PC-9 (cell line): Measurements from ENCODE around the gene SLC35E2B. TPM values are rescaled to one million over a fixed set of nuclear protein-coding genes. Genes with fewer than 3 reads are reported as not detected.

Experiments used
- BruUV-seq: library from RNA; stranded (reverse); fragments of 400-500 nt; replicated peaks from 2 replicates; lab custom pipeline; 2021; lab: Mats Ljungman, UMichigan
- CTCF ChIA-PET: fragments of 300-600 bp; sonication (Branson Sonifier 250); formaldehyde crosslinking; loops from one replicate; lab custom pipeline; 2022; ENCODE audit warnings: antibody characterized with exemption; lab: Charles Lee
- POLR2A ChIA-PET: fragments of 300-600 bp; sonication (Branson Sonifier 250); formaldehyde crosslinking; loops from one replicate; lab custom pipeline; 2022; ENCODE audit warnings: antibody characterized with exemption; ENCODE audit not compliant: unreplicated experiment; lab: Charles Lee
- DNase-seq, 2 experiments: peaks; one replicate each; pipeline versions ENCODE4 v3.0.0 to v3.0.0-alpha.2; 2015 to 2022; ENCODE audit warnings: mixed read lengths in 1 of 2
- H2AFZ ChIP-seq: fragments of 200-600 bp; sonication (generic); 2 replicates; pipeline ENCODE4 v1.8.1; 2017; ENCODE audit warnings: antibody characterized with exemption
- H3F3A ChIP-seq: fragments of 200-600 bp; sonication (generic); 2 replicates; pipeline ENCODE4 v1.8.1; 2017; ENCODE audit warnings: antibody characterized with exemption, mild to moderate bottlenecking, low read depth; ENCODE audit not compliant: insufficient read depth
- H3K27ac ChIP-seq: fragments of 200-600 bp; sonication (generic); 2 replicates; pipeline ENCODE4 v1.6.1; 2016; ENCODE audit warnings: mixed run types
- H3K27me3 ChIP-seq: fragments of 200-600 bp; sonication (generic); 2 replicates; pipeline ENCODE4 v1.6.1; 2016; ENCODE audit warnings: low read depth, mixed run types; ENCODE audit not compliant: insufficient read depth
- H3K36me3 ChIP-seq: fragments of 200-600 bp; sonication (generic); 2 replicates; pipeline ENCODE4 v1.6.1; 2016; ENCODE audit warnings: low read depth, mixed run types
- H3K4me1 ChIP-seq: fragments of 200-600 bp; sonication (generic); replicated peaks from 2 replicates; pipeline ENCODE4 v1.6.1; 2016; ENCODE audit warnings: mixed run types; ENCODE audit not compliant: insufficient read depth
- H3K4me2 ChIP-seq: fragments of 200-600 bp; sonication (generic); 2 replicates; pipeline ENCODE4 v1.6.1; 2017; ENCODE audit warnings: mixed run types
- H3K4me3 ChIP-seq: fragments of 200-600 bp; sonication (generic); 2 replicates; pipeline ENCODE4 v1.6.1; 2016; ENCODE audit warnings: mixed run types
- H3K79me2 ChIP-seq: fragments of 200-600 bp; sonication (generic); 2 replicates; pipeline ENCODE4 v1.6.1; 2017; ENCODE audit warnings: low read depth, mixed run types
- H3K9me2 ChIP-seq: fragments of 200-600 bp; sonication (generic); 2 replicates; pipeline ENCODE4 v1.8.1; 2017; ENCODE audit warnings: mild to moderate bottlenecking; ENCODE audit not compliant: insufficient read depth
- H3K9me3 ChIP-seq: fragments of 200-600 bp; sonication (generic); 2 replicates; pipeline ENCODE4 v1.8.1; 2016; ENCODE audit warnings: low read depth; ENCODE audit not compliant: insufficient read depth
- H4K20me1 ChIP-seq: fragments of 200-600 bp; sonication (generic); 2 replicates; pipeline ENCODE4 v1.8.1; 2017; ENCODE audit not compliant: insufficient read depth
- EZH2 ChIP-seq: fragments of 200-600 bp; sonication (generic); IDR thresholded peaks from 2 replicates; pipeline ENCODE4 v1.8.0; 2017; ENCODE audit warnings: antibody characterized with exemption, low read depth
- intact Hi-C: fragments of 100-400 bp; cut with micrococcal nuclease; formaldehyde crosslinking; loops from one replicate; pipeline ENCODE4 v1.10.0; 2022; ENCODE audit not compliant: unreplicated experiment
- total RNA-seq: library from RNA; stranded (reverse); gene quantifications from 2 replicates; pipeline ENCODE4 v1.2.3, GENCODE V29; 2021
- TF ChIP-seq, protein P1 (sequence below): fragments of 200-600 bp; sonication (generic); conservative IDR thresholded peaks from 2 replicates; pipeline ENCODE4 v1.6.1; 2017; ENCODE audit warnings: mixed run types, antibody characterized with exemption, mild to moderate bottlenecking, moderate library complexity

The SLC35E2B gene
- total RNA-seq, 1 experiment from 2014 or later, result 55.4 TPM

DNA sequence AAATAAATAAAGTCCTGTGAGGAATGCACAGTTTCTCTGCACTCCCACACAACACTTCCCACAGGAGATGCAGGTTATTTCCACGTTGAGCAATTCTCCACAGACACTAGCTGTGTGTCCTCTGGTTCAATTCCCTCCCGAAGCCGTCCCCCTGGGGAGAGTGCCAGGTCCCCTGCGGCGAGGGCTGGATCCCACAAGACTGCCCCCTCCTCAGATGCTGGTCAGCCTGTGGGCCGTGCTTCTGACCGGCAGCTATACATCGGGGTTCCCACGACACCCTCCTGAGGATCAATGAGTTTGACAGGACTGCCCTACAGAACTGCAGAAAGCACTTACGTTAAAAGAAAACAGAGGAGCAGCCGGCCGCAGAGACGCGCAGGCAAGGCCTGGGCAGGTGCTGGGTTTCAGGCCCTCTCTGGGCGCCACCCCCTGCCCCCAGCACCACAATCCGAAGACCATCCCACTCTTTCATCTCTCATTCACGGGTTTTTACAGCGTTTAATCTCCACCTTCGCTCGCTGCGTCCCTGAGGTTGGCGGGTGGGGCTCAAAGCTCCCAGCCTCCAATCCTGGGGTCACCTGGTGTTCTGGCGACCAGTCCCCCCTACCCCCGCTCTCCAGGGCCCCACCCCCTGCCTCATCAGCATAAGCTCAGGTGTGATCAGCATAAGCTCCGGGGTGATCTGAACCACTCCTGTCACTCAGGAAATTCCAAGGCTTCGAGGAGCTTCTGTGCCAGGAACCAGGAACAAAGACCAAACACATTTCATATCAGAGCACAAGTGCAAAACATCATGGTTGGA lies 9.3 kb downstream of the SLC35E2B start:
- Histone ChIP-seq H3K4me2 (no peak overlapping the region), H3F3A (peaks cover 21% of the 10 kb centered on the region), H4K20me1 (no peaks in the 10 kb centered on the region), H3K79me2 (peaks cover 48% of the 10 kb centered on the region), H3K4me3 (no peak overlapping the region), H2AFZ (no peak overlapping the region), H3K9me3 (no peaks in the 10 kb centered on the region), H3K27ac (no peak overlapping the region), H3K4me1 (peaks cover 12% of the 10 kb centered on the region), H3K27me3 (no peaks in the 10 kb centered on the region), H3K36me3 (no peaks in the 10 kb centered on the region), H3K9me2 (no peaks in the 10 kb centered on the region)
- ChIA-PET POLR2A (no interaction called here), CTCF (no interaction called here)
- intact Hi-C loops, result no loop called here
- no TSS peak for BruUV-seq
- DNase-seq, result no peak
- no peak for TF ChIP-seq EZH2
- TF ChIP-seq, protein P1, sequence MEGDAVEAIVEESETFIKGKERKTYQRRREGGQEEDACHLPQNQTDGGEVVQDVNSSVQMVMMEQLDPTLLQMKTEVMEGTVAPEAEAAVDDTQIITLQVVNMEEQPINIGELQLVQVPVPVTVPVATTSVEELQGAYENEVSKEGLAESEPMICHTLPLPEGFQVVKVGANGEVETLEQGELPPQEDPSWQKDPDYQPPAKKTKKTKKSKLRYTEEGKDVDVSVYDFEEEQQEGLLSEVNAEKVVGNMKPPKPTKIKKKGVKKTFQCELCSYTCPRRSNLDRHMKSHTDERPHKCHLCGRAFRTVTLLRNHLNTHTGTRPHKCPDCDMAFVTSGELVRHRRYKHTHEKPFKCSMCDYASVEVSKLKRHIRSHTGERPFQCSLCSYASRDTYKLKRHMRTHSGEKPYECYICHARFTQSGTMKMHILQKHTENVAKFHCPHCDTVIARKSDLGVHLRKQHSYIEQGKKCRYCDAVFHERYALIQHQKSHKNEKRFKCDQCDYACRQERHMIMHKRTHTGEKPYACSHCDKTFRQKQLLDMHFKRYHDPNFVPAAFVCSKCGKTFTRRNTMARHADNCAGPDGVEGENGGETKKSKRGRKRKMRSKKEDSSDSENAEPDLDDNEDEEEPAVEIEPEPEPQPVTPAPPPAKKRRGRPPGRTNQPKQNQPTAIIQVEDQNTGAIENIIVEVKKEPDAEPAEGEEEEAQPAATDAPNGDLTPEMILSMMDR, result no peak

DNA sequence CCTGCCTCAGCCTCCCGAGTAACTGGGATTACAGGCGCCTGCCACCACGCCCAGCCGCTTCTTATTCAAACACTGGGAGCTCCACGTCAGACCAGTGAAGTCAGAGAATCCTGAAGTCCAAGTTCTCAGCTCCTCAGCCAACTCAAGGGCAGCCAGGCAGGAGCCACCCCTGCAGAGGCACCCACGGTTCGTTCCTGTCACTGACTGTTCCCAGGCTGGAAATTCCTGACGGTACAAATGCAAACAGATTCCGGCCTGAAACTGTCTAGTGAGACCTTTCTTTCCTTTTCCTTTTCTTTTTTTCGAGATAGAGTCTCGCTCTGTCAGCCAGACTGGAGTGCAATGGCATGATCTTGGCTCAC lies 11.7 kb downstream of the SLC35E2B start:
- Histone ChIP-seq H3K79me2 (peaks cover 34% of the 10 kb centered on the region), H3K27ac (no peak overlapping the region), H3K9me3 (no peaks in the 10 kb centered on the region), H4K20me1 (no peaks in the 10 kb centered on the region), H3K4me2 (no peak overlapping the region), H2AFZ (no peak overlapping the region), H3K36me3 (no peaks in the 10 kb centered on the region), H3K4me1 (no peaks in the 10 kb centered on the region), H3F3A (peaks cover 5% of the 10 kb centered on the region; the same call in 1 of the 2 replicates), H3K9me2 (no peaks in the 10 kb centered on the region), H3K27me3 (no peaks in the 10 kb centered on the region), H3K4me3 (no peak overlapping the region)
- no TSS peak for BruUV-seq
- TF ChIP-seq, protein P1, result no peak
- no peak for TF ChIP-seq EZH2
- intact Hi-C loops, result no loop called here
- CTCF ChIA-PET, result no interaction called here
- no peak for DNase-seq
- POLR2A ChIA-PET, result no interaction called here

DNA sequence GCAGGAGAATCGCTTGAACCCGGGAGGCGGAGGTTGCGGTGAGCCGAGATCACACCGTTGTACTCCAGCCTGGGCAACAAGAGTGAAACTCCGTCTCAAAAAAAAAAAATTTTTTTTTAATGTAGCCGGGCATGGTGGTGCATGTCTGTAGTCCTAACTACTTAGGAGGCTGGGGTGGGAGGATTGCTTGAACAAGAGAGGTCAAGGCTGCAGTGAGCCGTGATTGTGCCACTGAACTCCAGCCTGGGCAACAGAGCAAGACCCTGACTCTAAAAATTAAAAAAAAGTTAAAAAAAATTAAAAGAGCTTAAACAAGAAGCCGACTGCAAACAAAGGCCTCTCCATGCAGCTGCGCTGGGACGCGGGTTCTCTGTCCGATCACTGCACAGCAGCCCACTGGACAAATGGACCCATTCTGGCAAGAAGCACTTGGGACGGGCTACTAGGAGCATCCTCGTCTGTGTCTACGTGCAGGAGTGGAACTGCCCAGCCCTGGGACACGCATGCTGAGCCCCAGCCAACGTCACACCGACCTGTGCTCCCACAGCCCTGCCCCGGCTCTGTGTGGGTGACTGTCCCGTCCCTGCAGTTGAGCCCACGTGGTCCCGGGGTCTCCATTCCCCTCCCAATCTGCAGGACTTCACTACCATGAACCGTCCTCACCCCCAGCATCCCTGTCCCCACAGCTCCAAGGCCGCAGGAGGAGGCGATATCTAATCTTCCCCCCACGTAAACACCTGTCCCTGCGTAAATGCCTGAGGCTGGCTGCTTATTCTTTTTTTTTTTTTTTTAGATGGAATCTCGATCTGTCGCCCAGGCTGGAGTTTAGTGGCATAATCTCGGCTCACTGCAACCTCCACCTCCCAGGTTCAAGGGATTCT lies 12.3 kb downstream of the SLC35E2B start:
- Histone ChIP-seq H3K9me2 (no peaks in the 10 kb centered on the region), H3K79me2 (peaks cover 27% of the 10 kb centered on the region), H3K27me3 (no peaks in the 10 kb centered on the region), H3F3A (no peaks in the 10 kb centered on the region; the same call in 1 of the 2 replicates), H4K20me1 (no peaks in the 10 kb centered on the region), H3K4me2 (no peak overlapping the region), H2AFZ (no peak overlapping the region), H3K36me3 (no peaks in the 10 kb centered on the region), H3K27ac (no peak overlapping the region), H3K4me3 (no peak overlapping the region), H3K9me3 (no peaks in the 10 kb centered on the region), H3K4me1 (no peaks in the 10 kb centered on the region)
- no peak for DNase-seq
- no peak for TF ChIP-seq EZH2
- TF ChIP-seq, protein P1, result no peak
- intact Hi-C loops, result no loop called here
- ChIA-PET CTCF (no interaction called here), POLR2A (no interaction called here)
- no TSS peak for BruUV-seq
